HFFc6 (cell line): ENCODE data around the gene TPX2. TPM values are rescaled to one million over a fixed set of nuclear protein-coding genes. Genes with fewer than 3 reads are reported as not detected.
A peak's percentile ranks its signal among the peaks of the same experiment; 100 is the strongest.

Experiments
- DNase-seq: peaks from one replicate; pipeline ENCODE4 v3.0.0-alpha.2; 2018
- H3K27ac Mint-ChIP-seq: 2 replicates; pipeline ENCODE4 v1.8.0; 2020; ENCODE audit warnings: mild to moderate bottlenecking, mixed read lengths
- H3K27me3 Mint-ChIP-seq: 2 replicates; pipeline ENCODE4 v1.8.0; 2021; ENCODE audit warnings: mild to moderate bottlenecking, moderate library complexity, mixed read lengths; ENCODE audit not compliant: insufficient read depth
- H3K36me3 Mint-ChIP-seq: 2 replicates; pipeline ENCODE4 v1.8.0; 2021; ENCODE audit warnings: low read depth, mixed read lengths
- H3K4me1 Mint-ChIP-seq: 2 replicates; pipeline ENCODE4 v1.8.0; 2020; ENCODE audit warnings: low read depth, mixed read lengths
- H3K4me3 Mint-ChIP-seq: 2 replicates; pipeline ENCODE4 v1.8.0; 2020; ENCODE audit warnings: mild to moderate bottlenecking, moderate library complexity, mixed read lengths
- H3K9me3 Mint-ChIP-seq: 2 replicates; pipeline ENCODE4 v1.8.0; 2020; ENCODE audit warnings: mild to moderate bottlenecking, mixed read lengths
- CTCF ChIP-seq: fragments of 200-600 bp; sonication (generic); IDR thresholded peaks from 2 replicates; pipeline ENCODE4 v1.5.0; 2021; ENCODE audit warnings: antibody characterized with exemption, mild to moderate bottlenecking
- total RNA-seq, 6 experiments: library from RNA; stranded (reverse); fragmentation: NEBNext Ultra II Directional; extraction: Animal tissue kit (Norgen Biotek cat#: 25700); gene quantifications; 2 replicates in 1 of 6; 3 replicates in 5 of 6; pipeline ENCODE4 v1.2.3, GENCODE V29; 2021

Gene TPX2
- total RNA-seq, 6 experiments from 2014 or later = 51.0 to 117 (median 107) TPM

GRCh38 chr20:31712564-31713311 lies 26.4 kb upstream of the TPX2 start:
- peaks cover 82% of the 10 kb centered on the region for H3K4me1 Mint-ChIP-seq
- H3K36me3 Mint-ChIP-seq = peaks cover 74% of the 10 kb centered on the region
- H3K9me3 Mint-ChIP-seq = no peaks in the 10 kb centered on the region
- peak overlapping the region; percentile 99 for H3K27ac Mint-ChIP-seq
- peak; percentile 49 for DNase-seq
- peak overlapping the region; percentile 87 for H3K4me3 Mint-ChIP-seq
- no peak for TF ChIP-seq CTCF
- H3K27me3 Mint-ChIP-seq = peaks cover 4% of the 10 kb centered on the region

GRCh38 chr20:31713312-31714273 lies 25.5 kb upstream of the TPX2 start:
- Mint-ChIP-seq H3K4me3 (peak overlapping the region; percentile 87), H3K27me3 (peaks cover 4% of the 10 kb centered on the region), H3K9me3 (no peaks in the 10 kb centered on the region), H3K27ac (peak overlapping the region; percentile 99), H3K4me1 (peaks cover 88% of the 10 kb centered on the region), H3K36me3 (peaks cover 74% of the 10 kb centered on the region)
- DNase-seq = peak; percentile 86
- no peak for TF ChIP-seq CTCF

- no peak for DNase-seq
- no peak for TF ChIP-seq CTCF
- Mint-ChIP-seq H3K27me3 (peaks cover 2% of the 10 kb centered on the region), H3K4me1 (peaks cover 96% of the 10 kb centered on the region), H3K4me3 (peak overlapping the region; percentile 71), H3K27ac (peak overlapping the region; percentile 70), H3K36me3 (peaks cover 84% of the 10 kb centered on the region), H3K9me3 (no peaks in the 10 kb centered on the region)
These were observed 23.3 kb upstream of the TPX2 start for GRCh38 chr20:31715766-31716165.

- peak overlapping the region; percentile 71 for H3K4me3 Mint-ChIP-seq
These were observed 22.7 kb upstream of the TPX2 start for GRCh38 chr20:31716351-31716750.

More at GRCh38 chr20:31716351-31716750, 22.7 kb upstream of the TPX2 start:
- TF ChIP-seq CTCF = no peak
- H3K4me1 Mint-ChIP-seq = peaks cover 96% of the 10 kb centered on the region
- H3K36me3 Mint-ChIP-seq = peaks cover 85% of the 10 kb centered on the region
- peak overlapping the region; percentile 70 for H3K27ac Mint-ChIP-seq
- no peak for DNase-seq
- H3K27me3 Mint-ChIP-seq = peaks cover 2% of the 10 kb centered on the region
- H3K9me3 Mint-ChIP-seq = no peaks in the 10 kb centered on the region
